AG09309 (cell line): ENCODE measurements around the gene AXL.
"Not testable (repeated sequence)": the region's sequence is repeated elsewhere in the genome, so short reads cannot be mapped to it uniquely, and the experiment has no call there.

Experiments
- DNase-seq: peaks from one replicate; pipeline ENCODE4 v3.0.0-alpha.2; 2010; ENCODE audit warnings: low read depth
- H3K4me3 ChIP-seq: 2 replicates; pipeline ENCODE4 v1.5.1; 2011; ENCODE audit warnings: mild to moderate bottlenecking, low read depth, low read length, moderate library complexity; ENCODE audit not compliant: control insufficient read depth
- CTCF ChIP-seq: IDR thresholded peaks from 2 replicates; pipeline ENCODE4 v1.5.1; 2011; ENCODE audit warnings: mild to moderate bottlenecking, low read depth, low read length, inconsistent platforms; ENCODE audit not compliant: insufficient read depth, control insufficient read depth; ENCODE audit errors: missing control alignments

AXL gene

GRCh38 chr19:41274802-41275201, 55.8 kb downstream of the AXL start:
- TF ChIP-seq CTCF = no peak
- H3K4me3 ChIP-seq = no peak overlapping the region
- DNase-seq = no peak

- H3K4me3 ChIP-seq = no peak overlapping the region
- TF ChIP-seq CTCF = no peak
- DNase-seq = no peak
These were observed 57.2 kb downstream of the AXL start for GRCh38 chr19:41276231-41276630.

- no peak overlapping the region for H3K4me3 ChIP-seq
- DNase-seq = no peak
- no peak for TF ChIP-seq CTCF
These were observed 59.5 kb downstream of the AXL start for GRCh38 chr19:41278478-41278877.

- DNase-seq = no peak
- TF ChIP-seq CTCF = no peak
- no peak overlapping the region for H3K4me3 ChIP-seq
These were observed 69.9 kb downstream of the AXL start for GRCh38 chr19:41288673-41289530.

GRCh38 chr19:41289814-41290213, 70.8 kb downstream of the AXL start:
- DNase-seq, H3K4me3 ChIP-seq: not testable (repeated sequence)

- TF ChIP-seq CTCF = no peak
- DNase-seq = no peak
- no peak overlapping the region for H3K4me3 ChIP-seq
These were observed 75.4 kb downstream of the AXL start for GRCh38 chr19:41294393-41294792.

GRCh38 chr19:41295499-41295898, 76.5 kb downstream of the AXL start:
- no peak for TF ChIP-seq CTCF
- no peak for DNase-seq

More at GRCh38 chr19:41295499-41295898, 76.5 kb downstream of the AXL start:
- H3K4me3 ChIP-seq = no peak overlapping the region
